KMS-11 (cell line): ENCODE results near the gene TEX2.

Experiments
- H2AFZ ChIP-seq: fragments of 200-600 bp; sonication (generic); 2 replicates; pipeline ENCODE4 v1.6.1; 2016; ENCODE audit warnings: antibody characterized with exemption, mixed run types, low read depth
- H3K27ac ChIP-seq: fragments of 200-600 bp; sonication (generic); 2 replicates; pipeline ENCODE4 v1.6.1; 2016; ENCODE audit warnings: mild to moderate bottlenecking, mixed run types
- H3K27me3 ChIP-seq: fragments of 200-600 bp; sonication (generic); 2 replicates; pipeline ENCODE4 v1.6.1; 2017; ENCODE audit warnings: mild to moderate bottlenecking, low read depth, mixed run types, moderate library complexity; ENCODE audit not compliant: insufficient read depth
- H3K36me3 ChIP-seq: fragments of 200-600 bp; sonication (generic); 2 replicates; pipeline ENCODE4 v1.6.1; 2017; ENCODE audit warnings: mild to moderate bottlenecking, mixed run types; ENCODE audit not compliant: insufficient read depth
- H3K4me1 ChIP-seq: fragments of 200-600 bp; sonication (generic); 2 replicates; pipeline ENCODE4 v1.6.1; 2016; ENCODE audit warnings: mild to moderate bottlenecking, low read depth, mixed run types; ENCODE audit not compliant: poor library complexity, severe bottlenecking
- H3K4me2 ChIP-seq: fragments of 200-600 bp; sonication (generic); 2 replicates; pipeline ENCODE4 v1.7.0; 2016; ENCODE audit warnings: mild to moderate bottlenecking, mixed run types
- H3K4me3 ChIP-seq: fragments of 200-600 bp; sonication (generic); IDR thresholded peaks from 2 replicates; pipeline ENCODE4 v1.6.1; 2017; ENCODE audit warnings: low read depth, low read length, mixed read lengths; ENCODE audit not compliant: insufficient read depth
- H3K79me2 ChIP-seq: fragments of 200-600 bp; sonication (generic); 2 replicates; pipeline ENCODE4 v1.6.1; 2016; ENCODE audit warnings: low read depth, mixed run types; ENCODE audit not compliant: insufficient read depth
- H3K9ac ChIP-seq: fragments of 200-600 bp; sonication (generic); 2 replicates; pipeline ENCODE4 v1.6.1; 2016; ENCODE audit warnings: mild to moderate bottlenecking, mixed run types
- H4K20me1 ChIP-seq: fragments of 200-600 bp; sonication (generic); 2 replicates; pipeline ENCODE4 v1.6.1; 2016; ENCODE audit warnings: mild to moderate bottlenecking, mixed run types; ENCODE audit not compliant: insufficient read depth
- TF ChIP-seq, protein P1 (sequence below): fragments of 200-600 bp; sonication (generic); conservative IDR thresholded peaks from 2 replicates; pipeline ENCODE4 v1.6.1; 2017; ENCODE audit warnings: low read depth, mild to moderate bottlenecking, antibody characterized with exemption, low read length, moderate library complexity, mixed read lengths

The TEX2 gene

DNA sequence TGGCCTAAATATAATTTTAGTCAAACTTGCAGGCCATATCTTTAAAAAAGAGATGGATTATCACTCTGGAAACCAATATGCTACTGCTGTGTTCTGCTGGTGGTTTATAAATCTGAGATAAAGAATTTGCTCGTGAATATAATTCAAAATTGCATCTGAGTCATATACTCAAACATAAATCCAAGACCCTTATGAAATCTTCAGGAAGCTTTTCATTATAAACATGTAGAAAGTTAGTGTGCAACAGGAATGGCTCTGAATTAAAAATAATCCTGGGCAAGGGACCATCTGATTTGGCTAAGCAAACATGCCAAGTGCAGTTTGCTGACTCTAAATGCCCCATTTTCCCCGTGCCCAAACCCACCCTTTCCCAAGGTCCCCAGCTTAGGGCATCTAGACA lies 57.3 kb downstream of the TEX2 start:
- H2AFZ ChIP-seq: no peak overlapping the region
- H3K4me1 ChIP-seq: peaks cover 39% of the 10 kb centered on the region
- H3K79me2 ChIP-seq: no peaks in the 10 kb centered on the region

DNA sequence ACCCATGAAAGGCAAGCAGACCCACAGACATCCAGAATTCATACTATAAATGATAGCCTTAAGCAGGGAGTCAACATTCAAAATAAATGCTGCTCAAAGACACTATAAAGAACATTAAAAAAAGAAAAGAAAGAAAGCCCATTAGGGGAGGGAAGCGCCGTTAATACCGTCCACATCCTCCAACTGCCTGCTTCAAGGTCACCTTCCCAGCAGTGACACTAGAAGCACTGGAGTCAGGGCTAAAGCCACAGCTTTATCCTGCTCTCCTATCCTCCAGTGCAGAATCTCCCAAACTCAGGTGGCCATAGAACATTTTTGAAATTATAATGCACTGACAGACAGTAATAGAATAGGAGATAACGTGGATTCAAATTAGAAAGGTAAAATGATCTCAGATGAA lies 59.4 kb downstream of the TEX2 start:
- Histone ChIP-seq H3K36me3 (no peaks in the 10 kb centered on the region), H3K4me1 (peaks cover 55% of the 10 kb centered on the region), H3K4me2 (peak overlapping the region; percentile 69; the same call in 1 of the 2 replicates), H2AFZ (no peak overlapping the region), H3K9ac (no peak overlapping the region; the same call in 1 of the 2 replicates), H3K27me3 (no peaks in the 10 kb centered on the region), H3K79me2 (no peaks in the 10 kb centered on the region), H3K27ac (peak overlapping the region; percentile 57), H4K20me1 (no peaks in the 10 kb centered on the region), H3K4me3 (no peak overlapping the region)
- TF ChIP-seq, protein P1, sequence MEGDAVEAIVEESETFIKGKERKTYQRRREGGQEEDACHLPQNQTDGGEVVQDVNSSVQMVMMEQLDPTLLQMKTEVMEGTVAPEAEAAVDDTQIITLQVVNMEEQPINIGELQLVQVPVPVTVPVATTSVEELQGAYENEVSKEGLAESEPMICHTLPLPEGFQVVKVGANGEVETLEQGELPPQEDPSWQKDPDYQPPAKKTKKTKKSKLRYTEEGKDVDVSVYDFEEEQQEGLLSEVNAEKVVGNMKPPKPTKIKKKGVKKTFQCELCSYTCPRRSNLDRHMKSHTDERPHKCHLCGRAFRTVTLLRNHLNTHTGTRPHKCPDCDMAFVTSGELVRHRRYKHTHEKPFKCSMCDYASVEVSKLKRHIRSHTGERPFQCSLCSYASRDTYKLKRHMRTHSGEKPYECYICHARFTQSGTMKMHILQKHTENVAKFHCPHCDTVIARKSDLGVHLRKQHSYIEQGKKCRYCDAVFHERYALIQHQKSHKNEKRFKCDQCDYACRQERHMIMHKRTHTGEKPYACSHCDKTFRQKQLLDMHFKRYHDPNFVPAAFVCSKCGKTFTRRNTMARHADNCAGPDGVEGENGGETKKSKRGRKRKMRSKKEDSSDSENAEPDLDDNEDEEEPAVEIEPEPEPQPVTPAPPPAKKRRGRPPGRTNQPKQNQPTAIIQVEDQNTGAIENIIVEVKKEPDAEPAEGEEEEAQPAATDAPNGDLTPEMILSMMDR: no peak

More for the DNA sequence above, 57.3 kb downstream of the TEX2 start:
- Histone ChIP-seq H3K36me3 (no peaks in the 10 kb centered on the region), H3K27ac (no peak overlapping the region), H4K20me1 (no peaks in the 10 kb centered on the region), H3K27me3 (no peaks in the 10 kb centered on the region), H3K4me2 (no peak overlapping the region), H3K4me3 (no peak overlapping the region), H3K9ac (no peak overlapping the region)
- TF ChIP-seq, protein P1: no peak

DNA sequence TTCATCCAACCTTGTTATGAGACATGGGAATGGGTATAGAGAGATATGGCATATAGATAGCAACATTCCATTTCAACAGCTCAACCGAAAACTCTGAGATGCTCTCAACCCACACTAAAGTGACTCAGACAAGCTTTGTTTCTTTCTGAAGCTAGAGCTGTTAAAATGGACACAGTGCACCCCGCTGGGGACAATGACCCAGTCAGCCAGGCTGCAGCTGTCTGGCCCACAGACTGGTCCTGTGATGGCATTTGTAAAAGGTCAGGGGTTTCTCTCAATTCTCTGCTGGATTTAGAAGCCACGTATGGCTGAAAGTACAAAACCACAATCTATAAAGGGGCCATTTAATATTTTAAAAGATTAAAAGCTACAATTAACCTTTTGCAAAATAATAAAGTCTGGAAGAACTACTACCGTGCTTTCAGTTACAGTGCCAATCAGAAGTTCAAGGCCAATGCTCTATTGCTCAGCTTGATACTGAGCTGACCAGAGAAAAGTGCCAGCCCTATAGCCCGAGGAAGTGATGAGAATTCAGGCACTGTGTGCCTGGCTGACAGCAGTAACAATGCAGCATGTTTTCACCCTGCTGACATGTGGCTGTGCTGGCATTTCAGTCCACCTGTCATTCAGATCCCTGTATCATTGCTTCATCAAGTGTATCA lies 60.2 kb downstream of the TEX2 start:
- H3K79me2 ChIP-seq: no peaks in the 10 kb centered on the region
- peak overlapping the region; percentile 69 for H3K4me2 ChIP-seq
- H3K9ac ChIP-seq: no peak overlapping the region; the same call in 1 of the 2 replicates
- no peaks in the 10 kb centered on the region for H3K27me3 ChIP-seq
- no peak overlapping the region for H3K4me3 ChIP-seq
- peak overlapping the region; percentile 57 for H3K27ac ChIP-seq
- no peak overlapping the region for H2AFZ ChIP-seq
- TF ChIP-seq, protein P1: no peak
- no peaks in the 10 kb centered on the region for H4K20me1 ChIP-seq
- no peaks in the 10 kb centered on the region for H3K36me3 ChIP-seq
- H3K4me1 ChIP-seq: peaks cover 55% of the 10 kb centered on the region

DNA sequence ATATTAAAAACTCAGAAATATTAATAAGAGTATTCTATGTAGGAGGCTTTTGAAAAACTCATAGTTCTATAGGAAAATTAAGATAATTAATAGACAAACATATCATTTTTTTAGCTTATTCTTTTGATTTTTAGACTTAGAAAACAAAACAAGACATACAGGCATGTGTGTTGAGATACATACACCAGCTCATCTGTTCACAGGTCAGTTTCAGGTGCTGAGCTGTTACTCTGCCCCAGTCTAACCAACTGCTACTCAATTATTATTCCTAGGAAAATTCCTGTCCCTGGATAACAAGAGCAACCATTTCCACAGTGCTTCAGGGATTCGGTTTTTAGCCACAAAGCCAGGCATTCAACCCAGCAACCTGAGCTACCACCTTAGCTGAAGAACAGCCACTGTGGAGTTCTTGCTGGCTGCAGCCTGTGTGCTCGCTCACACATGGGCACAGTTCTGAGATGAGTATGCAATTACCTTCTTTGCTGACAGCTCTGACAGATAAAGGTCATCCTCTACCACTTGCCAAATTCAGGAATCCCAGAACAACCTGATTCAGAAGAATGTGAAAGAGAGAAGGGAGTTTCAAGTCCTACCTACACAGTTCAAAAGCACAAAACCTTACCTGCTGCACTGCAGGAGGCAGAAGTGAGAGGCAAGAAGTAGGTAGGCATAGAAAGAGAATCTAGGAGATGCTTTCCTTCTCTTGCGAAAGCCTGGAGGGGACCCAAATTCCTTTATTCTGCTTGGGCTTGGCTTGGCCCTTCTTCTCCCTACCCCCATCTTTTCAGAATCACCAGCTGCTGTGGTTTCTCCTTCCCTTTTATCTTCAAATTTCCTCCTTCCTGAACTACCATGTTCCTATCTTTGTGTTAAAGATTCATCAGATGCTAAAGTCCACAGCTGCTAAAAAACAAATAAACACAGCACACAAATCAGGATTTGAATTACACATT lies 62.7 kb downstream of the TEX2 start:
- peak overlapping the region; percentile 15; the same call in 1 of the 2 replicates for H3K4me2 ChIP-seq
- peak overlapping the region; percentile 6; the same call in 1 of the 2 replicates for H3K27ac ChIP-seq
- TF ChIP-seq, protein P1: no peak
- no peaks in the 10 kb centered on the region for H3K79me2 ChIP-seq
- no peak overlapping the region for H3K9ac ChIP-seq
- no peaks in the 10 kb centered on the region for H4K20me1 ChIP-seq
- H3K4me3 ChIP-seq: no peak overlapping the region
- no peaks in the 10 kb centered on the region for H3K27me3 ChIP-seq
- H3K4me1 ChIP-seq: peaks cover 55% of the 10 kb centered on the region
- H2AFZ ChIP-seq: no peak overlapping the region
- no peaks in the 10 kb centered on the region for H3K36me3 ChIP-seq
